H4 (cell line): ENCODE results near the gene MBOAT2. TPM values are rescaled to one million over a fixed set of nuclear protein-coding genes. Genes with fewer than 3 reads are reported as not detected.
"Not testable (repeated sequence)": the region's sequence is repeated elsewhere in the genome, so short reads cannot be mapped to it uniquely, and the experiment has no call there.

ENCODE experiments used
- DNase-seq: peaks from one replicate; pipeline ENCODE4 v3.0.0-alpha.2; 2015; ENCODE audit warnings: low spot score
- total RNA-seq: library from RNA; depleted of rRNA; stranded (reverse); fragments of >200 nt; shearing (Covaris generic); gene quantifications from 2 replicates; pipeline ENCODE4 v1.2.3, GENCODE V29; 2014

Gene MBOAT2
- total RNA-seq, 1 experiment from 2014 or later: 26.9 TPM

DNA sequence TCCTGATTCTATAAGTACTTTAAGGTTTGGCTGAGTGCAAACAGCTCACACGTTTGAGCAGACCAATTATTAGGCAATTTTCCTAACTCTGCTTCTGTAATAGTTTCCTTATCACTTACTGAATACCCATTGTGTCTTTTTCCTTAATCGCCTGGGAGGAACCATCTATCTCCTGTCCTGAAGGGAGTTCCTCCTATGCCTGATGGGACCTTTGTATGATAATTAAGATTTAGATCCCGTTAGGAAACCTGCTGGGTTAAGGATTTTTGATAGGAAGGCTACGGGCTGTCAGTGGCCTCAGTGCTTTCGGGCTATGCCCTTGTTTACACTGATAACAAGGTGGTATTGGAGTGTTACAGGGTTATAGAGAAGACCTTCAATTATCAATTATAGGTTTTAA lies 106.8 kb downstream of the MBOAT2 start:
- not testable (repeated sequence) for DNase-seq

DNA sequence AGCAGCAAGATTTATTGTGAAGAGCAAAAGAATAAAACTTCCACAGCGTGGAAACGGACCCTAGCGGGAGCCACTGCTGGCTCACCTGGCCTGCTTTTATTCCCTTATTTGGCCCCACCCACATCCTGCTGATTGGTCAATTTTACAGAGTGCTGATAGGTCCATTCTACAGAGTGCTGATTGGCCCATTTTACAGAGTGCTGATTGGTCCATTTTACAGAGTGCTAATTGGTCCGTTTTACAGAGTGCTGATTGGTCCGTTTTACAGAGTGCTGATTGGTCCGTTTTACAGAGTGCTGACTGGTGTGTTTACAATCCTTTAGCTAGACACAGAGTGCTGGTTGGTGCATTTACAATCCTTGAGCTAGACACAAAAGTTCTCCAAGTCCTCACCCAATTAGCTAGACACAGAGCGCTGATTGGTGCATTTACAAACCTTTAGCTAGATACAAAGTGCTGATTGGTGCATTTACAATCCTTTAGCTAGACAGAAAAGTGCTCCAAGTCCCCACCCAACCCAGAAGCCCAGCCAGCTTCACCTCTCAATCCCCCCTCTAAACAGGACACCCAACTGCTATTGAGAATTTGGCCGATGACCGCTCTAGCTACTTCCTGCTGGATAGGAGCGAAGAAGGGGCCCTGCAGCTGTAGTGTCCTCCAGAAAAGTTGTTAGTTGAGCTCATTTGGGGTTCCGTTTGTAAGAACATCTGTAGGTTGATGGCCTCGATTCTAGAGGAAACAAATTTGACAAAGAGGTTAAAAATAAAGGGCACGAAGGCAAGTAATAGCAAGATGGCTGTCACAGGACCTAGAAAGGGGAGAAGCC lies 108.2 kb downstream of the MBOAT2 start:
- DNase-seq: not testable (repeated sequence)

- DNase-seq: peak; percentile 6
Observed at GRCh38 chr2:8893978-8894820, 109.3 kb downstream of the MBOAT2 start.

- DNase-seq: no peak
Observed at GRCh38 chr2:8893474-8893873, 110.0 kb downstream of the MBOAT2 start.

- no peak for DNase-seq
Observed at GRCh38 chr2:8892111-8892510, 111.4 kb downstream of the MBOAT2 start.

GRCh38 chr2:8889978-8890377 lies 113.5 kb downstream of the MBOAT2 start:
- no peak for DNase-seq

- no peak for DNase-seq
Observed at GRCh38 chr2:8888963-8889362, 114.5 kb downstream of the MBOAT2 start.

GRCh38 chr2:8886876-8887275 lies 116.6 kb downstream of the MBOAT2 start:
- DNase-seq: no peak

DNA sequence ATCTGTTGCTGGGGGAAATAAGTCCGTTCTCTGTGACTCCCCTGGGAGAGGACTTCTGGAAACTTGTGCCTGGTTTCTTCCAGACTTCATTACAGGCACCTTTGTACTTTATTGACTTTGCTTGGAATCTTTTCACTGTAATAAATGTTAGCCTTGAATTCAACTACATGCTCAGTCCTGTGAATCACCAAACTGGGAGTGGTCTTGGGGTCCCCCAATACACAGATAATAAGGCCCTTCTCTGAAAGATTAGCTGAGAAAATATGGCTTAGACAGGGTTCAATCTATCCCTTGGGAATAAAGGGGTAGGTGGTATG lies 117.3 kb downstream of the MBOAT2 start:
- DNase-seq: no peak

DNA sequence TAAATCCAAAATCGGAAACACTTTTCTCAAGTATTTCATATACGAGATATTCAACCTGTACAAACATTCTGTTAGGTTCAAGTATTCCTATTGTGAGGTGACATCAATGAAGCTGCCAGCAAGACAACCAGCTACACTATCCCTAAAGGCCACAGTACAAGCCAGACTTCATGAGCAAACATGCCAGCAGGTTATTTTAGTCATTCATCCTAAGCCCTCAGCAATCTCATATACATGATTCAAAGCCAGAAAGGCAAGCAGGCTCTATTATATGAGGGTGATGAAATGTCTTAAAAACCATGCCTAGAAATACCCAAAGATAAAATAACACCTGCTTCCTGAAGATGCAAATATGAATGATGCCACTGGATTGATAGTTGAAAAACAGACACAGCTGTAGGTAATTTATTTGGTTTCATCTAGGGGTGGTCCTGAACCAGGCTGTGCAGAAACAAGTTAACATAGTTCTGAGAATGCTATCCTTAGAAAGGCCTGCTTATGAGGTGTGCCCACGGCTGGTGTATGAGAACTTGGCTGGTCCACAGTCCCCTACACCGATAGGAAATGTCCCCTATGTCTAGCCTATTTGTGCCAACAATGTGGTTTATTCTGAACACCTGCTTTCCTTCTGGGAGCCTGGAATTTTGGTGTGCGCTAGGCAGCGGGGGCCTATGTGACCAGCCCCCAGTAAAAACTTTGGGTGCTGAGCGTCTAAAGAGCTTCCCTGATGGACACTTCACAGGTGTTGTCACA lies 117.9 kb downstream of the MBOAT2 start:
- no peak for DNase-seq

DNA sequence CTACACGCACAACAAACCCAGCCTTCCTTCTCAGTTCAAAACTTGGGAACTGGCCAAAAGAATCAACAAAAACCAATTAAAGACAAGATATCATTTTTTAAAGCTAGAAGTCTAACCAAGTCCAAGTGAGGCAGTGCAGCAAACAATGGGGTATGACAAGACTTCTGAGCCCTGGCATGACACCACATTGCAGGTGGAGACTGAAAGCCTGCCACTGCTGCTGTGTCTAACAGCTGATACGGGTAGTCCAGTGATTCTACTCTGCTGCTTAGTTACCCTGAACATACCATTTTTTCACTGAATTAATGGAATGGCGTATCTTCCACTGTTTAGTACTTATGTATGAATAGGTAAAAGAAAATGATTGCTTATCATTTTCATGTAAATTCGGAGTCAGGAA lies 118.7 kb downstream of the MBOAT2 start:
- DNase-seq: no peak

DNA sequence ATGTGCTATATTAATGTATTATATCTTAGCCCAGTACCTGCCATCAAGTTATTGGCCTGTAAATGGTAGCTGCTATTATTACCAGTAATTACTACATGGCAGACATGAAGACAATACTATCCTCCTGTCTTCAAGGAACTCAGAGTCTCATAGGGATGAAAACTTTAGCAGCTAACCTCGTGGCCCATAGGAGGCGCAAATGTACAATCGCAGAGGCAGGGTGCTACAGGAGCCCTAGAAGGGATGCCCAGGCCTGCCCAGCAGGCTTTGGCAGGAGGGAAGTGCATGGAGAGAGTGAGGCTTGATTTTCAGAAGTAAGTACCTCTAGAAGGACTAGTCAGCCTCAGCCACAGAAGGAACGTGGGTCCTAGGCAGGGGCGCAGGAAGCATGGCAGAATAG lies 121.4 kb downstream of the MBOAT2 start:
- peak; percentile 7 for DNase-seq

- no peak for DNase-seq
Observed at GRCh38 chr2:8877894-8878293, 125.6 kb downstream of the MBOAT2 start.

DNA sequence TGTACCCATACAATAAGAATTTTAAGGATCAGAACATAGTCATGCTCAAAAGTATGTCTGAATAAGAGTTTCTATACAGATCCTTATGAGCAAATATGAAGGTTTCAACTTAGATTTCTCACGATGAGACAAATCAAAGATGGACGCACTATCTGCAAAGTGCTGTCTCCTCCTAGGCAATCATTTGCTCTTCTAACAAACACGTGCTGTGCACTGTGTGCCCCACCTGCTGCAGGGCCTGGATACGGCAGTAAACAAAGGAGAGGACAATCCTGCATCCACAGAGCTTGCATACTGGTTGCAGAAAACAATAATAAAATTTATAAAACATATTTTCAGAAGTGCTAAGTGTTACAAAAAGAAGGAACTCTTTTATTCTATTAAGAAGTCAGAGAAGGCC lies 126.2 kb downstream of the MBOAT2 start:
- no peak for DNase-seq

GRCh38 chr2:8876628-8877027 lies 126.9 kb downstream of the MBOAT2 start:
- DNase-seq: no peak

GRCh38 chr2:8872821-8873432 lies 130.6 kb downstream of the MBOAT2 start:
- peak; percentile 39 for DNase-seq

DNA sequence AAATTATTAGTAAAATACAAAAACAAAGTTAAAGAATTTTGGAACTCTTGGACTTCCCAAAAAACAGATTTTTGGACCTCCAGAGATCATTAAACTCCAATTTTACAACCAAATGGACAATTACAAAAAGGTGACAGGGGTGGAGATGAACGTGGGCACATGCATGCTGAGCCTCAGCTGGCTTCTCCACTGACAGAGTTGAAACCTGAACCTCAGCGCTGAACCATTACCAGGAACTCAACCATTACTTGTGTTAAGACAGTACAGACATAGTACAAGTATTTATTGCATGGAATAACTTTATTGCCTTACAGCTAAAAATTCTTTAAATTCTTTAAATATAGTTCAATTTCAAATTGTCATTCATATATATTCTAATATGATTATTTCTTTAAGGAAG lies 133.0 kb downstream of the MBOAT2 start:
- no peak for DNase-seq

GRCh38 chr2:8867363-8867762 lies 136.1 kb downstream of the MBOAT2 start:
- no peak for DNase-seq

DNA sequence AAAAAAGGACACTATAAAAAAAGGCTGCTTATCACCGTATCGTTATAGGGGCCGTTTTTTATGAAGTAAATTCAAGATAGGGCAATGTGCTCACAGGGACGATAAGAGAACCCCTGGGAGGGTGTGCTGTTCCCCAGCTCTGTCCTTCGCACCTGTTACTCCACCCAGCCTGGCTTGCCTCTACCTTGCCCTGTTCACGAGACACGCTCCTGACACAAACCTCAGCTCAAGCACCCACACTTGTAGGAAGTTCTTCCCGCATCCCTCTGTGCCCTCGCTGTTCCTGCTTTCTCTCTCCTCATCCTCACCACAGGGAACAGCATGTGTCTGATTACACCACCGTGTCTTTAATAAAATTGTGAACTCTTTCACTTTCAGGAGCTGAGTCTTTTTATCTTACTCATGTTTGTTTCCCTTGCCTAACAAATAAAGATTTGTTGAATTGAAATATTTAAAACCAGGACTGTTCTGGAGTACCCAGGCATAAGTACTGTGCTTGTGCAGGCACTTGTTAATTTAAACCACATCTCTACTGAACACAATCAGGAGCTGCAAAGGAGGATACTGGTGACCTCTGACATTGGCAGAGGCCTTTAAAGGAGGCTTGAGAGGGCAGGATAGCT lies 140.0 kb downstream of the MBOAT2 start:
- DNase-seq: no peak

GRCh38 chr2:8862230-8862629 lies 141.3 kb downstream of the MBOAT2 start:
- DNase-seq: no peak

DNA sequence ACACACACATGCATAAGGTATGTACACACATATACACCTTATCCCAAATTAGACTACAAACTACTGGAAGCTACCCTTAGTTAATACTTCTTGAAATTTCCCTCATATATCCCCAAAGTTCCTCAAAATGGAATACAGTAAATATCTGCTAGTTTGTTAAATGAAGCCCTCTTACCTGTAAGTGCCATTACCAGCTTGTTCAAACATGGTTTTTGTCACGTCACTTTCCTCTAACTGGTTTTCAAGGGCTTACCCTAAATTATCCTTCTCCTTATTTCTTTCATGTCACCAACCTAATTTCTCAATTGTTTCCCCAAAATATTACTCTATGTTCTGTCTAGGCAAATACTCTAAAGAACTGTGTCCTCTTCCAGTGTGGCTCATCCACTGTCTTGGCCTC lies 141.7 kb downstream of the MBOAT2 start:
- DNase-seq: no peak

- DNase-seq: no peak
Observed at GRCh38 chr2:8860239-8860638, 143.2 kb downstream of the MBOAT2 start.
